Breast epithelium (tissue), 3 donors: Measurements from ENCODE around the gene CSNK1D.

ENCODE experiments used
- CTCF ChIP-seq, 3 donors: fragments of 450-650 bp; IDR thresholded peaks; one replicate each; pipeline ENCODE4 v1.5.1; 2016 to 2017; ENCODE audit warnings: antibody characterized with exemption in 3 of 3, mild to moderate bottlenecking in 3 of 3, moderate library complexity in 3 of 3
- POLR2A ChIP-seq: fragments of 450-650 bp; IDR thresholded peaks from one replicate; pipeline ENCODE4 v1.6.1; 2016; ENCODE audit warnings: antibody characterized with exemption, mild to moderate bottlenecking, moderate library complexity

- no peak for TF ChIP-seq POLR2A
- TF ChIP-seq CTCF (IDR thresholded peaks at IDR 0.05): no peak
Measured at GRCh38 chr17:82317394-82318168, 44.1 kb upstream of the CSNK1D start, which contains the start of gene CD7.
